GM21360 (cell line): ENCODE measurements around the gene RASSF4.

Experiments used
- ATAC-seq: cut with Tn5 transposase; IDR thresholded peaks from one replicate; pipeline ENCODE4 v1.9.1; 2021; ENCODE audit warnings: mild to moderate bottlenecking, moderate library complexity; ENCODE audit not compliant: unreplicated experiment

RASSF4 gene

GRCh38 chr10:44944354-44944753 lies 15.2 kb upstream of the RASSF4 start:
- ATAC-seq: no peak

DNA sequence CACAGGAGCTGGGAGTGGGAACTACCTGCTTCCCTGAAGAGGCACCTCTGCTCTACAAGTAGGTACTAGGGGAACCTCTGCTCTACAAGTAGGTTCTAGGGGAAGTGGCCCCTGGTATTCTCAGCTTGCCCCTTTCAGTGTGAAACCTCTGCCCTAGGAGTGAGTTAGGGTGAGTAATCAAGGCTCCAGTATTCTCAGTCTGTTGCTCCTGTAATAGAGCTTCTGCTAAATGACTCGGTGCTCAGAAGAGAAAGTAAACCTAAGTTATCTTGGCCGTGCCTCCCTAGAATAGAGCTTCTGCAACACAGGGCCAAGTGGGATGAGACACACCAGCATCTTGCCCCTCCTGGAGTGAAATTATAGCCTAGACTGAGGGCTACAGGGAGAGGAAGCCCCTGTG lies 13.4 kb upstream of the RASSF4 start:
- no peak for ATAC-seq

- ATAC-seq: peak; percentile 65
These were observed 12.0 kb upstream of the RASSF4 start for GRCh38 chr10:44947371-44948152.

GRCh38 chr10:44948642-44949041 lies 11.0 kb upstream of the RASSF4 start:
- ATAC-seq: no peak

DNA sequence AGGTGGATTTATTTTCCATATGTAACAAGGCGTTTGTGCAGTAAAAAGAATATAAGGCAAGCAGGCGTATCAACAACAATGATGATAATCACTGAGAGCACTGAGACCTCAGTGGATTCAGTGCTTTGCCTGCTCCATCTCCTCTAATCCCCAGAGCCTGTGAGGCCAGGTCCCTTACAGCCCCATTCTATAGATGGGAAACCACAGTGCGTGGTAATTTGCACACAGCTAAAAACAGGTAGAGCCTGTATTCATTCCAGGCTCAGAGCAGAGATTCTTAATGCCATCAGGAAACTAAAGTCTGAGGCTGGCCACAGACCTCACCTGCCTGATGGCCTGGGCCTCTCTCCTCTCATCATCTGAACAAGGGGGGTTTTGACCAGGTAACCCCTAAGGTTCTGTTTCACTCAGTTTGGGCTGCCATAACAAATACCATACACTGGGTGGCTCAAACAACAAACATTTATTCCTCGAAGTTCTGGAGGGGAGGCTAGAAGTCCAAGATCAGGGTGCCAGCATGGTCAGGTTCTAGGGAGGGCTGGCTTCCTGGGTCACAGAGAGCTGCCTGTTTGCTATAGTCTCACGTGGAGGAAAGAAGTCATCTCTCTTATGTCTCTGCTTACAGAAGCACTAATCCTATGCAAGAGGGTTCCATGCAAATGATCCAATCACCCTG lies 10.3 kb upstream of the RASSF4 start:
- ATAC-seq: no peak

DNA sequence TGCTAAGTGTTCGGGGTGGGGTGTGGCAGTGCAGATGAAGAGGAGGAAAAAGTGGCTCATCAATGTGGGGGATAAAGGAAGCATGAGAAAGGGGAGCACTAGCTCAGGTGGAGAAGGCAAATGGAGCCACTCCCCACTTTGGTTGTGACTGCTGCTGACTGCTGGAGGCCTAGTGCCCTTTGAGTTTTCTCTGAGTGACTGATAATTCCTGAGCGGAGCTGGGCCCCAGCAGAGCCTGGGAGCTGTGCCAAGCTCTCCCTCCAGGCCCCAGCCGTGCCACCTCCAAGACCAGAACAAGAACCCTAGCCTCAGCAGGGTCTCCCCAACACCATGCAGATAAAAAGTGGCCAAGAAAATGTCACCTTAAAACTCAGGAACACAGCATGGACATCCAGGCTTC lies 9.7 kb upstream of the RASSF4 start:
- ATAC-seq: no peak

- no peak for ATAC-seq
These were observed 9.0 kb upstream of the RASSF4 start for GRCh38 chr10:44950326-44951225.

GRCh38 chr10:44951576-44952226 lies 7.9 kb upstream of the RASSF4 start:
- ATAC-seq: no peak

- no peak for ATAC-seq
These were observed 6.8 kb upstream of the RASSF4 start for GRCh38 chr10:44952779-44953231.

GRCh38 chr10:44954042-44954441 lies 5.6 kb upstream of the RASSF4 start:
- ATAC-seq: no peak

GRCh38 chr10:44954962-44955361 lies 4.6 kb upstream of the RASSF4 start:
- no peak for ATAC-seq

GRCh38 chr10:44955413-44956070 lies 4.1 kb upstream of the RASSF4 start:
- no peak for ATAC-seq

DNA sequence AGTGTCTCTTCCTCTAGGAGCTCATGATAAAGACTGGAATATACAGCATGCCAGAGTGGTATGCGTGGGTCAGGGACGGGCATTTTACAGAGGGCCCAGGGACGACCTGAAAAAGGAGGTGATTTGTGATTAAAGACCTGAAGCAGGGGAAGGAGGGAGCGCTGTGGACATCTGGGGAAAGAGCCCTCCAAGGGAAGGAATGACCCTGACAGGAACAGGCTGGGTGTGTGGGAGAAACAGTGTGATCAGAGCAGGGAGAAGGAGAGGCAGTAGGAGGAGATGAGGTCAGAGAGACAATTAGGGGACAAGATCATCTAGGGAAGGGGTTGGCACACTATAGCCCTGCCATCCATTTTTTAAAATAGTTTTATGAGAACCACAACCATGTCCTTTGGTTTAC lies 3.4 kb upstream of the RASSF4 start:
- no peak for ATAC-seq

GRCh38 chr10:44956717-44957706 lies 2.6 kb upstream of the RASSF4 start:
- no peak for ATAC-seq

- ATAC-seq: no peak
These were observed 1.3 kb upstream of the RASSF4 start for GRCh38 chr10:44958196-44958897.

GRCh38 chr10:44958898-44959246 lies 730 bp upstream of the RASSF4 start:
- ATAC-seq: no peak

GRCh38 chr10:44960088-44960460 lies 472 bp downstream of the RASSF4 start:
- ATAC-seq: no peak

DNA sequence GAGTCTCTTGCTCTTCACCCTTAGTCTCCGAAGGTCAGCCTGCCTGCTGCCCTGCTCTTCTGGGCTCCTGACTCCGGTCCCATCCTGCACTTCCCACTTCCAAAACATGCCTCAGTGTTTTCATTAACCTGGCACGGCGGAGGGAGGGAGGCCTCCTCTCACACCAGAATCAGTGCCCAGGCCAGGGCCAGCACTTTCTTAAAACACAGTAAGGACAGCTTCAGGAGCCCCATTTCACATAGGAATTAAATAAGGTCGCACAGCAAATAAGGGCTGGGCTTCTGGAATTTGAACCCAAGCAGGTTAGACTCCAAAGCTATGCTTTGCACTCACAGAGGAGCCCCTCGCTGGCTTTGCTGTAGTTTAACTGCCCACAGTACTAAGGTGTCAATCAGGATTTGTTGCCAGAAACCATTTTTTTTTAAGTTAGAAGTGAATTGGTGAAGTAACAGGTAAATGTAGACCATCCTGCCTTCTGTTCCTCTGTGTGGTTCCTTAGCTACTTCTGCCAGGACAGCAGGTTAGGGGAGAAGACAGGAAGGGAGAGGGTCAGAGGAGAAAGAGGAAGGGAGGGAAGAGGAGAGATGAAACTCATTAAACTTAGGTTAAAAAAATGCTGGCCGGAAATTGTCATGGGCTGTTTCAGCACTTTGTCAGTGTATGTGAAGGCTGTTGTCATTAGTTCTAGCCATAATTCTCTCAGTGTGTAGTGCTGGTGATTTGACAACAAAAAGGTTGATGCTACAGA lies 1.1 kb downstream of the RASSF4 start:
- ATAC-seq: no peak
